DOHH2 (cell line): ENCODE results near the gene ALG12.

Source experiments
- H3F3A ChIP-seq: fragments of 200-600 bp; sonication (generic), shearing (Covaris generic); 2 replicates; pipeline ENCODE4 v1.6.0; 2016; ENCODE audit warnings: antibody characterized with exemption, mild to moderate bottlenecking; ENCODE audit not compliant: control insufficient read depth, insufficient read depth
- H3K27ac ChIP-seq: fragments of 200-600 bp; sonication (generic); 2 replicates; pipeline ENCODE4 v1.5.1; 2014; ENCODE audit warnings: low read depth, mild to moderate bottlenecking, low read length, moderate library complexity
- H3K27me3 ChIP-seq: fragments of 200-600 bp; sonication (generic); 2 replicates; pipeline ENCODE4 v1.6.1; 2014; ENCODE audit warnings: mild to moderate bottlenecking, low read length, mixed read lengths; ENCODE audit not compliant: control insufficient read depth
- H3K36me3 ChIP-seq: fragments of 200-600 bp; sonication (generic); 2 replicates; pipeline ENCODE4 v1.6.1; 2014; ENCODE audit warnings: mild to moderate bottlenecking, low read length, moderate library complexity, mixed read lengths; ENCODE audit not compliant: control insufficient read depth
- H3K4me1 ChIP-seq: fragments of 200-600 bp; sonication (generic); 2 replicates; pipeline ENCODE4 v1.6.1; 2014; ENCODE audit warnings: mild to moderate bottlenecking, low read length, mixed read lengths; ENCODE audit not compliant: control insufficient read depth
- H3K4me2 ChIP-seq: fragments of 200-600 bp; sonication (generic); 2 replicates; pipeline ENCODE4 v1.6.0; 2014; ENCODE audit warnings: mild to moderate bottlenecking, low read length, moderate library complexity
- H3K4me3 ChIP-seq: fragments of 200-600 bp; sonication (generic); 2 replicates; pipeline ENCODE4 v1.5.1; 2014; ENCODE audit warnings: mild to moderate bottlenecking, low read length, mixed read lengths
- H3K79me2 ChIP-seq: fragments of 200-600 bp; sonication (generic); 2 replicates; pipeline ENCODE4 v1.6.1; 2014; ENCODE audit warnings: mild to moderate bottlenecking, low read length, mixed read lengths; ENCODE audit not compliant: control insufficient read depth
- H3K9me2 ChIP-seq: fragments of 200-600 bp; sonication (generic); replicated peaks from 2 replicates; pipeline ENCODE4 v1.6.1; 2014; ENCODE audit warnings: mild to moderate bottlenecking, low read length, mixed read lengths; ENCODE audit not compliant: control insufficient read depth
- H3K9me3 ChIP-seq: fragments of 200-600 bp; sonication (generic); 2 replicates; pipeline ENCODE4 v1.6.1; 2014; ENCODE audit warnings: antibody characterized with exemption, low read length, mixed read lengths; ENCODE audit not compliant: control insufficient read depth, insufficient read depth
- H4K20me1 ChIP-seq: fragments of 200-600 bp; sonication (generic); 2 replicates; pipeline ENCODE4 v1.6.0; 2014; ENCODE audit warnings: low read depth, mild to moderate bottlenecking, antibody characterized with exemption, low read length, moderate library complexity; ENCODE audit not compliant: control insufficient read depth, insufficient read depth
- CTCF ChIP-seq: fragments of 200-600 bp; sonication (generic); IDR thresholded peaks from one replicate; pipeline ENCODE4 v1.5.1; 2014; ENCODE audit warnings: antibody characterized with exemption, mild to moderate bottlenecking, low read depth, low read length; ENCODE audit not compliant: poor library complexity, severe bottlenecking
- EZH2phosphoT487 ChIP-seq: fragments of 200-600 bp; sonication (generic); IDR thresholded peaks from 2 replicates; pipeline ENCODE4 v1.6.1; 2017; ENCODE audit warnings: borderline replicate concordance, mild to moderate bottlenecking, antibody characterized with exemption, low read length, moderate library complexity, mixed read lengths

ALG12 gene

DNA sequence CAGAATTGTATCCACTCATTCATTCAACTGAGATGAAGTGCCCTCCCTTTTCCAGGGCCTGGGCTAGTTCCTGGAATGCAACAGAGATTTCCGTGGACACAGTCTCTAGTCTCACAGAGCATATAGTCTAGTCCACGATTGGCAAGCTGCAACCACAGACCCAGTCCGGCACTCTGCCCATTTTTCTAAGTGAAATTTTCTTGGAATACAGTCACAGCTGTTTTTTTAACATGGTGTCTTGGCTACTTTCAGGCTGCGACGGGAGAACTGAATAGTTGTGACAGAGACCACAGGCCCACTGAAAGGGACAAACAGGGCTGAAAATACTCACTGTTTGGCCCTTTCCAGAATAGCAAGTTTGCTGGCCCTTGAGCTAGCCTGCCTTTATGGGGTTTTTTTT is 29.2 kb downstream of the ALG12 start:
- Histone ChIP-seq H3K9me3 (no peaks in the 10 kb centered on the region), H3K36me3 (peaks cover 72% of the 10 kb centered on the region), H3K9me2 (no peaks in the 10 kb centered on the region), H3F3A (peaks cover under 1% of the 10 kb centered on the region; the same call in 1 of the 2 replicates), H3K79me2 (peaks cover 53% of the 10 kb centered on the region), H3K27ac (no peak overlapping the region), H3K27me3 (no peaks in the 10 kb centered on the region), H3K4me2 (no peak overlapping the region), H4K20me1 (no peaks in the 10 kb centered on the region), H3K4me1 (no peaks in the 10 kb centered on the region), H3K4me3 (no peak overlapping the region)
- TF ChIP-seq EZH2phosphoT487 (no peak), CTCF (no peak)

- H3K27me3 ChIP-seq, result no peaks in the 10 kb centered on the region
- no peaks in the 10 kb centered on the region for H3K9me2 ChIP-seq
- no peak overlapping the region for H3K4me2 ChIP-seq
- TF ChIP-seq CTCF (no peak), EZH2phosphoT487 (no peak)
- H3K4me1 ChIP-seq, result no peaks in the 10 kb centered on the region
- H3F3A ChIP-seq, result no peaks in the 10 kb centered on the region
- H3K79me2 ChIP-seq, result peaks cover 66% of the 10 kb centered on the region
- H3K36me3 ChIP-seq, result peaks cover 86% of the 10 kb centered on the region
- H3K9me3 ChIP-seq, result no peaks in the 10 kb centered on the region
- H3K4me3 ChIP-seq, result no peak overlapping the region
- no peak overlapping the region for H3K27ac ChIP-seq
- H4K20me1 ChIP-seq, result no peaks in the 10 kb centered on the region; the same call in 1 of the 2 replicates
Measured at GRCh38 chr22:49887702-49888101, 30.5 kb downstream of the ALG12 start.

GRCh38 chr22:49887064-49887451 is 31.2 kb downstream of the ALG12 start:
- Histone ChIP-seq H4K20me1 (no peaks in the 10 kb centered on the region; the same call in 1 of the 2 replicates), H3K27me3 (no peaks in the 10 kb centered on the region), H3K36me3 (peaks cover 89% of the 10 kb centered on the region), H3K4me2 (no peak overlapping the region), H3K79me2 (peaks cover 73% of the 10 kb centered on the region), H3K27ac (no peak overlapping the region), H3K9me3 (no peaks in the 10 kb centered on the region), H3K4me1 (no peaks in the 10 kb centered on the region), H3F3A (no peaks in the 10 kb centered on the region), H3K9me2 (no peaks in the 10 kb centered on the region), H3K4me3 (no peak overlapping the region)
- TF ChIP-seq EZH2phosphoT487, result no peak
- TF ChIP-seq CTCF, result no peak
